Measurements from ENCODE around the gene FNBP1.

- TF ChIP-seq CTCF (IDR thresholded peaks at IDR 0.05; ENCODE audit: low read length) (no peak), EZH2phosphoT487 (IDR thresholded peaks at IDR 0.05; ENCODE audit: low read length) (no peak)
These were observed 6.9 kb downstream of the FNBP1 start for GRCh38 chr9:130036099-130036498.
